CD4-positive, alpha-beta T cell treated with Interleukin-4 for 1 hour (primary cell): ENCODE results near the gene REN.
A peak's percentile ranks its signal among the peaks of the same experiment; 100 is the strongest.

Source experiments
- DNase-seq, 2 donors: peaks; one replicate each; pipeline ENCODE4 v3.0.0-alpha.2; 2020 to 2022

Gene REN

DNA sequence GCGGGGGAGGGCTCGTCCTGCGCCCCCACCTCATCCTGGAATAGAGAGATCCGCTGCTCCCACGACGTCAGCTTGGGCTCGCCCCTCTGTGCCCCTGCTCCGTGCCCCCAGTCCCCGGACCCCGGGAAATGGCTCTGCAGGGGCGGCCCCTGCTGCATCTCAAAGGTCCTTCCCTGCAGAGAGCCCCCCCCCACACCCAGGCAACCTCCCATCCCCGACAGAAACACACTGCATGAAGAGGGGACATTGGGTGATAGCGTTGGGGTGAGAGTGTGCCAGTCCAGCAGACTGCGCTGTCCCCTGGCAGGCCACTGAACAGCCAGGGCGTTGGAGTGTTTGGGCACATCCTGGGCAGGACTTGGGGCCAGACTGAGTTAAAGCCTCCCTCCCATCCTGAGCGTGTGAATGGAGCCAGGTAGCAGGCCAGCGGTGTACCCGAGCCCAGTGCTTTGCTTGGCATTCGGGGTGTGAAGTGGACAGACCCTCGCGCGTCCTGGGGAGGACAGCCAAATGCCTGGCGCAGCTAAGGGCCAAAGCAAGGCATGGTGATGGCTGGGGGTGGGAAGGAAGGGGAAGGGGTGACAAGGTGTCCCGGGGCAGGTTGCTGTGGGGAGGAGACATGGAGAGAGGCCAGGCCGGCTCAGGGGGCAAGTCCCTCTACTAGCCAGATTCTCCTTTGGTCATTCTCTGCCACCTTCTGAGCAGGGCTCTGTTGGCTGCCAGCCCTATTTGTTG is 13.7 kb downstream of the REN start:
- DNase-seq = no peak

DNA sequence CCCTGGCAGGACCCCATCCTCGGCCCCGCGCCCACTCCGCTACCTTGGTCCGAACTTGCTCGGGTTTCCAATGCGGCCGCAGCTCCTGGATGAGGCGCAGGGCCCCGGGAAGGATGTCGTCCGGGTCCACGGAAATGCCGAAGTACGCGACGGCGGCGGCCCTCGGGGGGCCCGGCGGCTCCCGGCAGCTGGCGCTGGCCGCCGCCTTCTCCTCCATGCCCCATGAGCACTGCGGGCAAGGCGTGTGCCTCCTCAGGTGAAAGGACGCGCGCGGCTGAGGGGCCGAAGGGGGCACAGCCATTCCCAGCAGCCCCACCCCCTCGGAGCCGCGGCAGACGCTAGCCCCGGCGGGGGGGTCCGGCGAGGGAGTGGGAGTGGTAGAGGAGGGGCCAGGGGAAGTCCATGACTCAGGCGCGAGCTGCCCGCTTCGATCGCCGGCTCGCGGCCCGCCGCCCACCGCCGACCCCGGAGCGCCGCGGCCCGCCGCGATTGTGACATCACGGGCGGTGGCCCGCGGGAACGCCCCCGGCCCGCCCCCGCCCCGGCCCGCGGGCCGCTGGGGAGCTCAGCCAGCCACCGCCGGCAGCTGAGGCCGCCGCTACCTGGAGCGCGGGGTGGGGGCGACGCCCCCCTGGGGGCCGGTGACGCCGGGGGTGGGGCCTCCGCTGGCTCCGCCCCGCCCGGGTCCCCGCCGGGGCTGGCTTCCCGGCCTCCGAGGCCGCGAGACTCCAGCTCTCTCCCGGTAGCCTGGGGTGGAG is 14.4 kb downstream of the REN start, which contains the start of gene ETNK2:
Gene ETNK2 (minus strand): TSS at position 493 of the 758 bp plus-strand sequence. CDS start 192 bp downstream, at position 301.
- peak; percentile 54 to 66 for DNase-seq

DNA sequence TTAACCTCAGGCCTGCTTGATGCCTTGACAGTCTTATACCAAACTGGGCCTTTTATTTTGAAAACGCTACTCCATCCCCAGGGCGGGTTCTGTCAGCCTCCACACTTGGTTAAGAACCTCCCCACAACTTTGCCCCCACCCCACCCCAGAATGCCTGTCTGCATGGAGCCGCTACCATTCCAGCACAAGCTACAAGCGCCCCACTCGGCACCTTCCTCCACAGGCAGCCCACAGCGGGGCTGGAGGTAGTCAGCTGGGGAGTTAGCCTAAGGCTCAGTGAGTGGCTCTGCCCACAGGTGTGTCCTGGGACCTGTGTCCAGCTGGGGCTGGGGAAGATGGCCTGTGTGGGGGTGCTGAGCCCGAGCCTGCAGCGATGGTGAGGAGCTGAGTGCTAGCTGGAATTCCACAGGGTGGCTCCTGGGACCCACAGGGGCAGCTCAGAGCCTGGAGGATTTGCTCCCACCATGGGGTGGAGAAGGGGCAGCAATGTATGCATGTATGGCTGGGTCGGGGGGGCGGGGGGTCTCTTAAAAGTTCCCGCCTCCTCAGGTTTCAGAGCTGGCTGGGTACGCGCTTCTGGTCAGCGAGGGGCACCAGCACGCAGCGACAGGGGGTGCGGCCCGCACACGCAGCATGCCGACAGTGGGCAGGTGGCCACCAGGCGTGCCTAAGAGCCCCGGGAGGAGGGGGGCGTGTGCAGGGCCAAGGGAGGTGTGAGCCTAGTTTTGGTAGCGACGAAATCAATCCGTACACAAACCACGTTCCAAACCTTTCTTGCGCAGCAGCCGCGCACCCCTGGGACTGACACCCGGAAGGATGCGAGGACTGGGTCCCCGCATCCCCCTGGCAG is 15.2 kb downstream of the REN start:
- DNase-seq = no peak

DNA sequence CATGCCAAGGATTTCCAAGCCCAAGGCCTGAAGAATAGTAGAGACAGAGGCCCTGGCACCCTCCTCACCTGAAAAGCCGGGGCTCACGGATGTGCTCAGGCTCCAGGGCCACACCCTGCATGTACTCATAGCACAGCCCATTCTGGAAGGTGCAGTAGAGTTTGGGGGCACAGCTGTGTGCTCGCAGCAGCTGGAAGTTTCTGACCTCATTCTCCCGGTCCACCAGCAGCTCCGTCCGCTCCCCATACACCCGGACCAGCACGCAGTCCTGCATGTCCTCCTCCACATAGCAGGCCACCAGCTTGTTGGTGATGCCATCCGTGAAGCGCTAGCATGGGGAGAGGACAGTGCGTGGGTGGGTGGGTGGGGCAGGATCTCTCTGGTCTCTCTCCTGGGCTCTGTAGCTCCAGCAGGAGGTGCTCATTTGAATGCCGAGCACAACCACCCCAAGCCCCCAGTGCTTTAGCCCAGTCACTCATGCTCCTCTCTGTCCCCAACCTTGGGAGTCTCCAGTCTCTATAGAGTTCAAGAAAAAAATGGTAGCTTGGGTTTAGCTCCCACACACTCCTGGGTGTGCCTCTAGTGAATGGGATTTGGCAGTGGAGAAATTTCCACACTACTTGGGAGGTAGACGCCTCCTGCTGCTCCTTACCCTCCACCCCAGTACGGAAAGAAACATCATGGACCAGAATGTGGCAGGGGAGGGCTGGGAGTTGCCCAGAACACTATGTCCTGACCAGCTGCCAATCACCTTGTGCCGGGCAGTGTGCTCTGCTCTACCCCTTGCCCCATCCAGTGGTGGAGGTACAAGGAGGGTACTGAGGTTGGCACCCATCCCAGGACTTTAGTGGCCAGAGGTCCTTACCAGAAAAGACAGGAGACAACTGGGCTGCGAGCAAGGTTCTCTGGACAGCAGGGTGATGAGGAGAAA is 16.2 kb downstream of the REN start:
- DNase-seq = no peak

DNA sequence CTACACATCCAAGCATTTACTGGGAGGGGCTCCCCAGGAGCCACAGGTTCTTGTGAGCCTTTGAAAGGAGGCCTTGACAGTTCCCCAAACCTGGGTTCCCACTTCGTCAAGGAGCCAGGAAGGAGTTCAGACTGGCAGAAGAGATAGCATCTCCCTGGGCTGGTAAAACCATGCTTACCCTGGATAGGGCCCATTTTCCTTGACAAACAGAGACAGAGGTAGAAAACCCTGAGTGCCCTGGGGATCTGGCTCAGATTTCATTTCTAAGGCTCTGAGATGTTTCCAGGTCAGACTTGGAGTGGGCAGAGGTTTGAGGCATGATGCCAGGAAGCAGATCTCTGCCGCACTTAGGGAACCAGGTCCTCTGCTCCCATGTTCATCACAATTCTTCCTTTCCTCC is 17.0 kb downstream of the REN start:
- no peak for DNase-seq

DNA sequence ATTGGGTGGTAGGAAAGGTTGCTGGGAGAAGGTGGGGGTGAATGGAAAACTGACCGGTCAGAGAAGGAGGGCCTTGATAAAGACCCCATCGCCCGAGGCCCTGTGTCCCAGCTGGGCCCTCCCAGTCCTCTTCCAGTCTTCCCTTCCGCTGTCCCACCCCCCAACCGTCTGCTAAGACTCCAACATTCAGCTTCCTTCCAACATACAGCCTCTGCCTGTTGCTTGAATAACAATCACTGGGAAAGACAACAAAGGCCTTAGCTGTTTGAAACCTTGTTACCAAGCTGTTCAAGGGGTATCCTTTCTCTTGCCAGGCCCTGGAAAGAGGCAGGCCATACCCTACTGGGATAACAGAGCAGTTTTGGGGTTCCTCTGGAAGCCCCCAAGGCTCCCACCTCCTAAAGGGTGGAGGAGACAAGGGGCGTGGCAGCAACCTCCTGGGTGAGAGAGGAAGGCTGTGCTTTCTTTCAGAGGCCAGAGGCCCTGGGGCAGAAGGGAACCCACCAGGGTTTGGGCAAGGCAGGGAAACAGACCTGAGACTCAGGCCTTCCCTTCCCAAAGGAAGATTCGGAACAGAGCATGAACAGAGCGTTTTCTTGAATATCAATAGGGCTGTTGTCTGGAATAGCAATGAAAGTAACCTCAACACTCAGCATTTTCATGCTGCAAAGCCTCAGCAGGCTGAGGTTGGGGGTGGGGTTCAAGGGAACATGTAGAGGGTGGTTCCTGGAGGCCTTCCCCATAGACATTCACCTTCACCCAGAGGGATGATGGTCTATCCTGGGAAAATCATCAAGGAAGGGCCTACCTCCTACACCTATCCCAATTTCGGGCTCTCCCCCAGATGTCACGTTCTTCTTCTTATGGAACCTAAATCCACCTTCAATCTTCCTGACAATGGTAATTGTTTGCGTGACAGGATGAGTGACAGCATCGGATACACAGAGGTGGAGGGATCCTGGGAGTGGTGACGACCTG is 18.4 kb downstream of the REN start:
- DNase-seq = no peak

DNA sequence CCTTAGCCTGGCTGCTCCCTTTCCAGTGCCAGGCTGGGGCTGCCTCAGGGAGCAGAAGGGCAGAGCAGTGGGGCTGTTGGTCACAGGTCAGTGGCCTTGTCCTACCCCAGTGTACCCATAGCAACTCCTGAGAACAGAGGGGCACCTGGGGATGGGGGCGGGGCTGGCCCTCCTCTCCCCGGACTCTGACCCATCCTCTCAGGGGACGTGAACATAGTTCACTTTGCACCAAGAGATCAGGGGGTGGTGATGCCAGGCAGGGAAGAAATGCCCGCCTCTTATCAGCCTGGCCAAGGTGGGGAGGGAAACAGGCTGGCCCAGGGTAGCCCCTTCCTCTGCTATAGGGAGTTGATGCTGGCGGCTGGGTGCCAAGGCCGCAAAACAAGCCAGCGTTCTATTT is 19.2 kb downstream of the REN start:
- DNase-seq = no peak

DNA sequence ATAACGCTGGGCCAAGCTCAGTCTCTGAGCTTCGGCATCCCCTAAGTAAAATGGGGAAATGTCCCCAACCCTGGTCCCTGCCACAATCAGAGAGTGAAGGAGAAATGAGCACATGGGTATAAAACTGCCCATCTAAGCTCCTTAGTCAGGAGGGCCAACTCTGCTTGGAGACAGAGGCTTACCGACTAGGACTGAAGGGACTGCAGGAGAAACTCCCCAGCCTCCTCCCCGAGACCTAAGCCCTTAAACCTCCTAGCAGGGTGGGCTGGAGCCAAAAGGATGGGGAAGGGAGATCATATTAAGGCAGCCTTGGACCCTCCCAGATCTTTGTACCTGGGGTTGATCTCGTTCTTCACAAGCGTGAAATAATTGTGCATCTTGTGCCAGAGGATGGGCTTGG is 19.8 kb downstream of the REN start:
- DNase-seq = no peak

DNA sequence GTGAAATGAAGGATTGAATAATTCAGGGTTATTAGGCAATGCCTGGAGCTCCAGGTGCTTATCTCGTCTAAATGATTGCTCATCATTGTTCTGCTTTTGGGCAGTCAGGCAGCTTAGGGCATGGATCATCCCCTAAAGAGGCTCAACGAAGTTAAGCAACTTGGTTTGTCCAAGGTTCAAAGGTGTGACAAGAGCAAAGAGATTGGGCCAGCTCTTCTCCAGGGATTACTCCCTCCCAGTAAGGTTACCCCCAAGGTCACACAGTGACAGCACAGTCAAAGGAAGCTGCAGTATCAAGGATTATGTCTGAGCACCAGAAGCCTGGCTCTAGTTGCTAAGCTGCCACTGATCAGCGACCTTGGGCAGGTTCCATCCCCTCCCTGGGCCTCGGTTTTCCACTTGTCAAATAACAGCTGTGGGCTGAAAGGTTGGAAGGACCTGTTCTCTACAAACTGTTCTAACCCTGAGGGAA is 21.1 kb downstream of the REN start:
- DNase-seq = no peak

DNA sequence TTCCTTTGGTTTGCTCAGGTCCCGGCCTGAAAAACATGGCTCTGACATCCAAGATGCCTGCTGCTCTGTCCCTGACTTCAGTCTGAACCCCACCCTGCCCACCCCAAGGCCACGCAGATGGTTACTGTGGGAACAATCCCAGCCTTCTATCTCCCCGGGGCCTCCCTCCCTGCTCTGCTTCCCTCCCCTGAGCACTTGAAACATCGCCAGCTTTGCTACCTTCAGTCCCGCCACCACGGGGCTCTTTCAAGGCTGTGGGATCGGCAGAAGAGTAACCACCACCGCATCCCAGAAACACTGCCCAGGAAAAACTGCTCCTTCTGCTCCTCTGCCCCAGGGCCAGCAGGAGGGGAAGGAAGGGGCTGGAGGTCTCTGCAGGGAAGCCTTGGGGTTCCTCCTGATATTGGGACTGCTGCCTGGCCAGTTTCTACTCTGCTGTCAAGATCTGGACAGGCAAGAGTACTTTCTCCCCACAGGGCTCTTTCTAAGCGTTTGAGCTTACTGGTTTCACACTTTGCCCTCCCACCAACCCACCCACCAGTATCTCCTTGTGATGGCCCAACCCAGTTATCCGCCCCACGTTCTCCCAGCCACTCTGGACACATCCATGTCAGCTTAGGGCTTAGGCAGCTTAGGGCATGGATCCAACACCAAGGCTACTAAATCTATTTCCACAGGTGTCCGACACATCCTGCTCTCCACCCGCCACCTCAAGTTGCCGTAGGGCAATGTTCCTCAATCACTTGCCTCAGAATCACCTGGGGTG is 22.7 kb downstream of the REN start:
- DNase-seq = no peak

DNA sequence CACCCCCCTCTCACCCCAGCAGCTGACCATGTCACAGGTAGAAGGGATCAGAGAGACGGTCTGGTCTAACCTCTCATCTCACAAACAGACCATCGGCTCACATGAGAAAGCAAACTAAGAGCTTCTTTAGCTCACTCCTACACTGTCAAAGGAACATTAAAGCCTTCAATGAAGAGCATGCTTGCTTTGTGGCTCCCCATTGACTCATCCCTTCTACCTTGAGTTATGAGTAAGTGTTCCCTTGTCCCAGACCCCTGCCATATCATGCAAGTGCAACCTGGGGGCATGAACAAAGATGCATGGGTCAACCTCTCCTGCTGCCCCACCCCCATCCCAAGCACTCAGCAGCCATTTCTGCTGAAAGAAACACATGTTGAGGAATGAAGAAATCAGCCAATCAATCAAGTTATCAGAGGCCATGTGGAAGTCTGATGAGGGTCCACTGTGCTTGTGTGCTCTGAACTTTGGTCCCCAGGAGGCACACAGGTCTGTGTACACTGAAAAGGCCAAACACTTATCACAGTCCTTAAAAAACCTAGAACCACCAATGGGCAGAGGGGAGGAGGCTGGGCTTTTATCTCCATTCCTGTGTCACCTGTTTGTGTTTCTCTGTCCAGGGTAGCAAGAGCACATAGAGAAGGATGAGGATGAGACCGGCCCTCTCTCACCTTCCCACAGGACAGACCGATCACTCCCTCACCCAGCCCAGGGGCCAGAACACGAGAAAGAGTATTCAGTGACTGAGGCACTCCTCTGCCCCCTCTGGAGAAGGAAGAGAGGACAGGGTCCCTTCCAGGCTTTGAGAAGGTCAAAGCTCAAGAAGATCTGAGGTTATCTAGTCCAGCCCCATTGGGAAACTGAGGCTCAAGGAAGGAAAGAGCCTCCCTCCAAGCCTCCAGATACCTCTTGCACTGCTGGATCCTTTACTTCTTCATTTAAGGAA is 23.8 kb downstream of the REN start:
- no peak for DNase-seq

DNA sequence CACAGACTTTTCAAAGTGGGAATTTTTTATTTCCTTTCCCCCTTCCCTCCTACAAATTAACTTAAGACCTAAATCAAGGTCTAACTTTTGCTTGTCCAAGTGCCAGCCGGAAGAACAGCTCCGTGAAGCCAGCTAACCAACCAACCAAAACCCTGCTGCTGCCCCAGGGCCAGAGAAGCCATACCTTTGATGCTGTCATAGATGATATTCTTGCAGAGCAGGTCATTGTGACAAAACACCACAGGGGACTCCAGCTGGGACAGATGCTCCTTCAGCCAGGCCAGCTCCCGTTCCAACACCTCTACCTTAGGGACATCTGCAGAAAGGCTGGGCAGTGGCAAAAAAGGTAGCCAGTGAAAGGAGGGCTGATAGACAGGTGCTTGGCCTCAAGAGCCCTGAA is 25.0 kb downstream of the REN start:
- DNase-seq = no peak

DNA sequence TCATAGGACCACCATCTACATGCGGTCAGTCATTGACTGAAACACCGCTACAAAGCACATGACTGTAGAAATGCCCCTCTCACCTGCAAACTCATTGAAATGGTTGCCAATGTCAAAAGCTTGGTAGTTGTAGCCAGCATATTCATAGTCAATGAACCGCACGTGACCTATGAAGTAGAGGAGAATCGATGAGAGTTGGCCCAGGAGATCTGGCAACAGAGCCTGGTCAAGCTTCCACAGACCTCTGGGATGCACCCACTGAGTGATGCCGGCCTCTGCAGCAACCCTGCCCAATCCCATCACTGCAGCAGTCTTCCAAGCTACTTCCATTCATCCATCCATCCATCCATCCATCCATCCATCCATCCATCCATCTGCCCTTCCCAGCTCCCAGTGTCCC is 26.2 kb downstream of the REN start:
- no peak for DNase-seq

DNA sequence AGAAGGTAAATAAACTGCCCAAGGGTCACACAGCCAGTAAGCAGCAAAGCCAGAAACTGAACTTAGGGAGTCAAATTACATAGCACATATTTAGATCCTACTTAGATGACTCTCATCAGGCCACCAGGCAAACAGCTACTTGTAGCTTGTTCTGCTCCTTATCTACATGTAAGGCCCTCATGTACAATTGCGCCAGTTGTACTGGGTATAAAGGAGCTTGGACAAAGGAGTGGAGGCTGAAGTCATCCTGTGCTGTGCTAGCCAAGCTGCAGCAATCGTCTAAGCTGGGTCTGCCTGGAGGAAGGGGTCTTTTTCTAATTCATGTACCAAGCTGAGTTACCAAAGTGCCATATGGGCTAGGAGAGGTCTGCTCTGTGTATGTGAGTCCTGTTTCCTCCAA is 27.0 kb downstream of the REN start:
- DNase-seq = no peak

DNA sequence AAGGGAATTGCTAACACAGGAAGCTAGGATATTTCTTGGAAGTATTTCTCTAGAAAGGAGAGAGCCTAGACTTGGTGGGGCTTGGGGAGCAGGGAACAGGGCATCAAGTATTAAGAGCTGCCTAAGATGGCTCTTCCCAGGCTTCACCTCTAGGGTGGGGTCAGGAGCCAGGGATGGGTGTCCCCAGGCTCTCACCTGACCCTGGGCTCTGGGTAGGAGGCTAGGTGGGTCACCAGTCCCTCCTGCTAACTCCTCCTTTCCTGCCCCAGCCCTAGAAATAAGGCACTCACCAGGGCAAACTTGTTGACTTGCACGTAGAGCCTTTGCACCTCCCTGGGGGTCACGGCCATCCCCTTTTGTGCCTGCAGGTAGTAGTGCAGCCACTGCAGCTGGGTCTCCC is 29.3 kb downstream of the REN start:
- DNase-seq = no peak

DNA sequence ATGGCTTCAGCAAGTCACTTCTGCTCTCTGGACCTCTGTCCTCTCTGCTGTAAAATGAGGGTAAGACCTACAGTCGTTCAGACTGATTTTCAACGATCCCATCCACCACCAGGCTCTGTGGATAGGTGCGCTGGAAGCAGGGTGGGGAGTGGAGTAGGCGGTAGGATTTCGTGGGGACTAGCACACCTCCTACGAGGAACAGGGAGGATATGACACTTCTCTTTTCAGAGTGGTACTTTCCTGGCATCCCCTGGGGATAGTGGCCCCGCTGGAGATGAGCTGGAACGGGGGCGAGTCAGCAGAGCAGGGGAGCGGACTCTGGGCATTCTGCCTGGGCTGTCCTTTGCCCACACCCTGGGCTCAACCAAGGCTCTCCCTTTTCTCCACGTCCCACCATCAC is 32.0 kb downstream of the REN start:
- no peak for DNase-seq

DNA sequence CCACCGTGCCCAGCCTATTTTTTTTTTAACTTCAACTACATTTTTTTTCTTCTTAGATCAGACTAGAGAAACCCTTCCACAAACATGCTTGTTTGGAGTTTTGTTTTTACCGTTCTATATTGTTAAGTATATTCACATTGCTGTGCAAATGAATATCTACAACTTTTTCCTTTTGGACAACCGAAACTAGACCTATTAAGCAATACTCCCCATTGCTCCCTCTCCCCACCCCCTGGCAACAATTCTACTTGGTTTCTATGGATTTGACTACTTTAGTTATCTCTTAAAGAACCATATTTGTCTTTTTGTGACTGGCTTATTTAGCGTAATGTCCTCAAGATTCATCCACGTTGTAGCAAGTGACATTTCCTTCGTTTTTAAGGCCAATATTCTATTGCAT is 33.4 kb downstream of the REN start:
- no peak for DNase-seq

DNA sequence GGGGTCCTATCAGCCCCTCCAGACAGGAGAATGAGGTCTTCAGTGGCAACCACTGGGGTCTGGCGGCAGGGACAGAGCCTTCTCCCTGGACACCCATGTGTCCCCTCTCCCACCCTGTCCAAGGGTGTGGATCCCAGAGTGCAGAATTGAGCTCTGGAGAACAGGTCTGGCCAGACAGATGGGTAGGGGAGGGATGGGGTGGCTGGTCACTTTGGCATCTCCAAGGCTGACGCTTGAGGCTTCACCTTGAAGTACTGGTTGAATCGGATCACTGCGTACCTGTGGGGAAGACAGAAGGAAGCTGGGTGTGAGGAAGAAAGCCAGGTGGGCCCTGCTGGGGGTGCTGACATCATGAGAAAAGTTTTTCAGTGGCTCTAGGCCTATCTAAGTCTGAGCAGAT is 34.2 kb downstream of the REN start:
- DNase-seq = no peak
